Stimulated activated CD4-positive, alpha-beta T cell treated with anti-CD3 and anti-CD28 coated beads, Interleukin-4, amount 100 ng/mL, for 4 hours (primary cell): ENCODE data around the gene GRID1.

Source experiments
- DNase-seq, 2 experiments: peaks; one replicate each; pipeline ENCODE4 v3.0.0-alpha.2; 2020

Gene GRID1

GRCh38 chr10:86075512-86075911, 291.1 kb downstream of the GRID1 start:
- no peak for DNase-seq

DNA sequence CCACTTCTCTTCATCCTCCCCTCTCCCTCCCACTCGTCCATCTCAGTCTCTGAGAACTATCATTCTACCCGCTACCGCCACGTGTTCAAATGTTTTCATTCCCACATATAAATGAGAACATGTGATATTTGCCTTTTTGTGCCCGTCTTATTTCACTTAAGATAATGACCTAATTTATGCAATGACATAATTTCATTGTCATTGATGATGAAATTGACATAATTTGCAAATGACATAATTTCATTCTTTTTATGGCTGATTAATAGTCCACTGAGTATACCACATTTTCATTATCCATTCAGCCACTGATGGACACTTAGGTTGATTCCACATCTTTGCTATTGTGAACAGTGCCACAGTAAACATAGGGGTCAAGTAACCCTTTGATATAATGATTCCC, 292.3 kb downstream of the GRID1 start:
- no peak for DNase-seq

DNA sequence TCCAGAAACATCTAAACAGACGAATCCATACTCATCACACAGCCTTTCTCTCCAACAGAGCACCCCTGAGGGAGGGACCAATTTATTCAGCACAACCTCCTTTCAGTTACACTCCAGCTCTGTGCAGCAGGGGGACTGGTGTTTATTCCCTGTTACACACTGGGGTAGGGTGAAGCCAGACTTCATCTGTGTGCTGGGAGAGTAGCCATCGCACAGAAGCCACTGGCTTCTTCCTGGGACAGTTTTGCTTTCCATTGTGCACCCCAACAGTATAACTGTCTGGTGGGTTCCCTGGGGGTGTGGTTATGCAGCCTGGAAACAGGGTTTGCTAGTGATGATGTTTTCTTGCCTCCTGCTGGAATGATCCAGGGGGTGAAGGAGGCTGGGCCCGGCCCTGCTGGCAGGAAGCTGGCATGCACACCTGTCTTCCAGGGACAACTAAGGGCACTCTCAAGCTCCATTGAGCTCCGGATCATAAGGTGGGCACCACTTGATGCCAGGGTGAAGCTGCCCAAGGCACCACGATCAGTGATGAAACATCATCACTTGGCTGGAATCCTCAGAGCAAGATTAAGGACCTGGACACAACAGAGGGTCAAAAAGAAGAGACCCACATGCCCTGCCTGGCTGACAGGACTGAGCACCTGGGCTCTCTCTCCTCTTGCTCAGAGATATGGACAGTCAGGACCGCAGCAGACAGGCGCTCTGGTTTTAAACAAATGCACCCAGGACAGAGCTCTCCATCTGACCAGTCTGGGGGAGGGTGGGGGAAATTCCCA, 293.2 kb downstream of the GRID1 start:
- DNase-seq = no peak

- DNase-seq = no peak
Observed at GRCh38 chr10:86072413-86072812, 294.2 kb downstream of the GRID1 start.

DNA sequence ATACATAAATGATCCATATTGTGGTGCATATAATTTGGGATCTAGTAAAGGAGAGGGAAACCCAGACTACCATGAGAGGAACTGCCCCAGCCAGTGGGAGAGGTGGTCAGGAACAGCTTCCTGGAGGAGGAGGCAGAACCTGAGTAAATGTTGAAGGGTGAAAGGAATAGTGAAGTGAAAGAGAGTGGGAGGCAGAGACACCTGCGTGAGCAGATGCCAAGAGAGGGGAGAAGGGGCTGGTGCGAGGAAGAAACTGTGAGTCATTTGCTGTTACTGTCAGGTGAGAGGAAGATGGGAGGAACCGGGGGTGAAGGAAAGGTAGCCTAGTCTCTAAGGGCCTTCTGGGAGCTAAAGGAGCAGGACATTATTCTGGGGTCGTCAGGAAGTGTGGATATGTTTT, 294.8 kb downstream of the GRID1 start:
- no peak for DNase-seq

GRCh38 chr10:86071145-86071544, 295.4 kb downstream of the GRID1 start:
- no peak for DNase-seq

DNA sequence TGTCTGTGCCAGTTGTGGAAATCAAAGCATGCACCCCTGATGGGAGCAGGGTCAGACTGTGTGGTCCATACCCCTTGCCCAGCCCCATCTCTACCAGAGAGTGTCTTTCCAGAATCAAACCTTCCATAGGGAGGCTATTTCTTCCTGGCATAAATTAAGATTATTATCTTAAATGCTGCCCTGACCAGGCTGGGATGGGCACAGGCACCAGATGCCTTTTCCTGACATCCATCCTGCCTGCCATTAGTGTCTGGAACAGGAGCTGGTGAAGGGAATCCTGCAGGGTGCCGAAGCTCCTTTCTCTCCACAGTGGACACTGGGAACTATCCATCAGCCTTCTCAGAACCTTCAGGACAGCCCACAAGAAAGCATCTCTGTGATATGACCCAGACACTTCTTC, 296.3 kb downstream of the GRID1 start:
- DNase-seq = no peak

GRCh38 chr10:86068231-86069054, 298.2 kb downstream of the GRID1 start:
- no peak for DNase-seq

DNA sequence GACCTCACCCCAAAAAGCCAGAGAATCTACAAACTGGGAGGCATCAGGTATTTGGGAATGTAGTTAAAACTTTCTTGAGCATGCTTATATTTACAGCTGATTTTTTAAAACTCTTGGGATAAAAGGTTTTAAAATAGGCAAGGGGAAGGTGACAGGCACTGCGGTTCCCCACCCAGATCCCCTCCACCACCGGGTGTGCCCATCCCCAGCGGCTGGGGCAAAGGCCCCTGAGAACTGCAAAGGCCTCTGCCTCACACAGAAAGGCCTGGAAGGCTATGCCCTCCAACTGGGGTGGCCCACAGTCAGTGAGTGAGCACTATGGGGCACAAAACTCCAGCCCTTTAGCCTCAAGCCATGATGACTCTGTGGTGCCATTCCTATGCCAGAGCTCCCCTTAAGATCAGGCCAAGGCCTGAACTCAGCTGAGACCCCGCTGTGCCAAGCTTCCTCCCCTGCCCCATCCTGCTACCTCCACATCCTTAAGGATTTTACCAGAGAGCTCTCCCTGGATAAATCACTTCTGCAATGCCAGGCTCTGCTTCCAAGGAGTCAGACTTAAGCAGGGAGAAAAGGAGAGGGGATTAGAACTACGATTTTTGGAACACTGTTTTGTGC, 299.1 kb downstream of the GRID1 start:
- no peak for DNase-seq

DNA sequence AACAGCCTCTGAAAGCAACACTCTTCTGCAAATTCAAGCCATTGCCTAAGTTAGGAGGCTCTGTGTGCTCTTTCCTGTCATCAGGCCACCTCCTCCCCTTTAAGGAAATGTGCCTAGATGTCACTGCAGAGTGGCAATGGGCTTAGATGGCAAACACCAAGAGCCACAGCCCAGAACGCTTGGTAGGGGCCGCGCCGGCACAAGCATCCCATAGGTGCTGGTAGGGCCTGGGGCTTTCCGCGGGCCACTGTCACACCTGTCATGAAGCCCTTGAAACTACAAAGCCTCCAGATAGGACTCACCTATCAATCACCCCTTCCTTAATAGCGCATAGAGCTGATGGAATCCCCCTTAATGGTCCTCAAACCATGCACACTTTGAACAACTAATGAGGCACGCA, 299.9 kb downstream of the GRID1 start:
- DNase-seq = no peak

- no peak for DNase-seq
Observed at GRCh38 chr10:86065711-86066251, 300.8 kb downstream of the GRID1 start.

- DNase-seq = no peak
Observed at GRCh38 chr10:86064931-86065662, 301.5 kb downstream of the GRID1 start.

DNA sequence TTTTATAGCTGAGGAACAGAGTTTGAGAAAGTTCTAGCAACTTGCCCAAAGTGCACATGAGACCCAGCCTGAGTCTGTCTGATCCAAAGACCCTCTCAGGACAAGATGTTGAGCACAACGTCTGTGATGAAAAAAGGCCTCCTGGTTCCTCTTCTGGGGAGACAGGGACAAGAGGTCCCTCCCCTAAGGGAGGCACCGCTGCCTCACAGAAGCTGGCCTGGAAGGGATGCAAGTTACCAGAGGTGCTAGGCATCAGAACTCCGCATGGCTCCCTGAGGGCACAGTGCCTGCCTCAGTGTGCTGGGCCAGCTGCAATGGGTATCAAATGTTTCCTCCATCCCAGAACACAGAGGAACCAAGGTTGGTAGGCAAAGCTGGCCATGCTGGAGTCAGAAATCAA, 302.4 kb downstream of the GRID1 start:
- DNase-seq = no peak

DNA sequence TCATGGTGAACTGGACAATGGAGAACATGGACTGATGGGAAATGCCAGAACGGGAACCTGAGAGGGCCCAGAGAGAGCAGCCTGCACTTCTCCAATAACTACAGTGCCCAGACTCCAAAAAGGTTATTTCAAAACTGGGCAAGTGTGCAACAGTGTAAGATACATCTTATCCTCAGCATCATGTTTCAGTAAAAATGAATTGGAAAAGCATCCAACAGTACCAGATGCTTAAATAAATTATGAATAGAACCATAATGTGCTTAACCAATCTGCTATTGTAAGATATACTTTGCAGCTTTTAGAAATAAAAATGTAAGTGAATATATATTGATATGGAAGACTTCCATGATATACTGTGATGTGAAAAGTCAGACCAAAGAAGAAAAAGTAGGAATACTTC, 303.3 kb downstream of the GRID1 start:
- DNase-seq = no peak

- no peak for DNase-seq
Observed at GRCh38 chr10:86062647-86063145, 303.9 kb downstream of the GRID1 start.

DNA sequence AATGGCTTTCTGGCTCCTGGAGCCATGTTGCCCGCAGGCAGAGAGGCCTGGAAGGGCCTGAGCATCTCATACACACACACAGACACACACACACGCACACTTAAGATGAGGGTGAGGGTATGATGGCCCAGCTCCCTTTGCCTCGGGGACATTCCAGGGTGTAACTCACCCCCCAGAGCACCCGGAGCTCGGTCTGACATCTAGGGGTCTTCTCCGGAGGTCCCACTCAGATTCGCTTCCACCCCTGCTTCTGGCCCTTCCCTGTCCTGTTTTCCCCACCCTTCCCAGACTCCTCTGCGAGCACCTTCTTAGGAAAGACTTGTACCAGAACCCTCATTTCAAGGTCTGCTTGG, 304.4 kb downstream of the GRID1 start:
- no peak for DNase-seq

DNA sequence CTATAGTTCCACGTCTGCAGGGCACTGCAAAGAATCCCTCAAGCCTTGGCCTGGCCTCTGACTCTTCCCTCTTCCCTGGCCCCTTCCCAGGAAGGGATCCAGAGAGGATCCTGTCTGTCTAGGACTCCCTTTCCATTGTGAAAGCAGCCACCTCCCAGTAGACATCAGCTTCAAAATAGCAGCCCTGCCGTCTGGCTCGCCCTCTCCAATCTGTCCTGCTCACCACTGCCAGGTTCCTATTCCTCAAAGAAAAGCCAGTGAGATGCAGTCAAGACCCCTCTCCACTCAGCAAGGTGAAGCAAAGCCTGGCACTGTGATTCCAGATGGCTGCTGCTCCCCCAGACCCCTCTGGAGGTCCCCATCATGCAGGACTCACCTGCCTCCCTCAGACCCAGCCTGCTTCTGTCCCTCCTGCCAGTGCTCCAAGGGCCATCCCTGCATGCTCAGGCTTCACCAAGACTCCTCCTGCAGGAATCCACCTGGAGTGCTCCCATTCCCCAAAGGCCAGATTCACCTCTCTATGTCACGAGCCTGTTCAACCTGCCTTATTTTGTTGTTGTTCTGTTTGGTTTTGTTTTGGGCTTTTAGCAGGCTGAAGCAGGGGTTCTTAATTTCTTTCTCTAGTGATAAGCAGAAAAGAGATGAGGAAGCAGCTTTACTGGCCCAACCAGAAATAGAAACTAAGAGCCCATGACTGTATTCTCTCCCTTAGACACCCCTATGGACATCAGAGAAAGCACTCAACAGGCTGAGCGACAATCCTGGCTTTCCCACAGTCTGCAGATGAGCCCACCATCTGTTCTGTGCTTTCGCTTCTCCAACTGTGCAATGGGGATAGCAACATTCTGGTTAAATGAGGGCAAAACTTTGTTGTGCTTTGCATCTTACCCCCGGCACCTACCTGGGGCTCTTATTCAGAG, 305.1 kb downstream of the GRID1 start:
- no peak for DNase-seq

GRCh38 chr10:86060386-86061277, 306.0 kb downstream of the GRID1 start:
- no peak for DNase-seq

- no peak for DNase-seq
Observed at GRCh38 chr10:86059892-86060291, 306.7 kb downstream of the GRID1 start.

- DNase-seq = no peak
Observed at GRCh38 chr10:86058964-86059363, 307.6 kb downstream of the GRID1 start.

DNA sequence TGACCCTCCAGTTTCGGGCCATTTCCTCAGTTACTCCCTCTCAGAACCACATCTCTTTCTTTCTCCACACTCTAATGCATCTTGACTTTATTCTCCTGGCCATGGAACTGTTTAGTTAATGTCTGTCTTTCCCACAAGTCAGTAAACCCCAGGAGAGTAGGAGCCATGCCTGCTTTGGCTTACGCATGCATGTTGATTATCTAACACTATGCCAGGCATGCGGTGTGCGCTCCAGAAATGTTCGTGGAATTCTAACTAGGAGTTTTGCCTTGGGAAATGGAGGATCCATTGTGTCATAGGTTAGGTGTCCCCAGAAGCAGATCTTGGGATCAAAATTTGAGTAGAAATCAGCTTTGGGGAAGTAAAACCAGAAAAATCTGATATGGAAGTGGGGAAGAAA, 308.9 kb downstream of the GRID1 start:
- no peak for DNase-seq
